Adipose tissue (tissue), 3 donors: ENCODE data around the gene PLXNB2. TPM values are rescaled to one million over a fixed set of nuclear protein-coding genes. Genes with fewer than 3 reads are reported as not detected.

Source experiments
- H3K27ac ChIP-seq: one replicate; pipeline ENCODE4 v1.5.1; 2013; ENCODE audit warnings: low read depth, low read length
- WGBS, 3 donors: extraction: QIAGEN DNeasy Blood & Tissue Kit; methylation state at CpG; one replicate each; pipeline ENCODE4 v1.1.7; 2013; 5-methylcytosine and 5-hydroxymethylcytosine counted together
- polyA plus RNA-seq, 3 donors: library from polyadenylated mRNA; stranded (reverse); fragments of 200-250 nt; gene quantifications; one replicate each; pipeline ENCODE4 v1.2.3, GENCODE V29; 2013
- donor health status: healthy with polysubstance abuse.
- donor health status: Bipolar disorder and iron deficiency.
- donor health status: healthy.

Gene PLXNB2
- polyA plus RNA-seq, 3 donors: 41.6 to 80.4 (median 67.8) TPM

DNA sequence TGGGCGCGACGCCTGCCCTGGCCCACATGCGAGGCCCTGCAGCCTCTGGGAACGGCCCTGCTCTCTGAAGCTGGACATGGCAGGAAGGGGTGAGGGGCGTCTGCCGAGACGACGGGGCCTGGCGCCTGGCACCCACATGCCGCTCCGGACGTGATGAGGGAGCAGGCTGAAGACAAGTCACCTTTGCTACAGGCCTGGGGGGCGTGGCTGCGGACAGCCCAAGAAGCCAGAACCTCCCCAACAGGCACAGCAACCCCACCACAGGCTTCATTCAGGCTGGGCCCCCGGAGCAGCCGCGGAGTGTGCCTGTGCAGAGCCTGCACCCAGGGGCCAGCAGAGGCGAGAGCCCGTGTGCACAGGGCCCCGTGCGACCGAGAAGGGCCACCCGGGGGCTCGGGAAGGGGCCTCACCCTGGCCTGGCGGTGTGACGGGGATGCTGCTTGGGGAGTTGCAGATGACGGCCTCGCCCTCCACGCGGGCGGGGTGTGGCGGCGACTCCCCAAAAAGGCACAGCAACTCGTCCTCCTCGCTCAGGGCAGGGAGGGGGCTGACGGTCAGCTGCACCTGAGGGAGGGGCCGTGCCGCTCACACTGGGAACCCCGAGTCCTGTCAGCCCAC, 20.6 kb downstream of the PLXNB2 start:
- no peak overlapping the region for H3K27ac ChIP-seq
- 90 to 94% (median 91%) methylated on average over 35 to 40 of the region's 40 CpGs for WGBS, 3 donors

DNA sequence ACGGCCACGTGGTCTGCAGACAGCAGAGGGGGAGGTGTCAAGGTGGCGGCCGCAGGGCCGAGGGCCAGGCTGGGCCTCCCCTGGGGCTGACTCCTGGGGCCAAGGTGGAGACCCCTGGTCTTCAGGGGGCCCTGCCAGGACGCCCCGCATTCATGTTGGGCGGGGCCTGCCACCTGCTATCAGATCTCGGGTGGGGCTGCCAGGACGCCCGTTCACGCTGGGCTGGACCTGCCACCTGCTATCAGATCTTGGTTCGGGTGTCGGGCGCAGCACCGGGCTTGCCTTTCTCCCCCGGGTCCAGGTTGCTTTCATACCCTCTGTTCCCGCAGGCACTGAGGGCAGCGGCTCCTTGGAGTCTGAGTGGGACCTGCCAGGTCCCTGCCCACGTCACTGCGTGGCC, 21.2 kb downstream of the PLXNB2 start:
- 90 to 93% (median 91%) methylated on average over 21 of the region's 21 CpGs for WGBS, 3 donors
- no peak overlapping the region for H3K27ac ChIP-seq

DNA sequence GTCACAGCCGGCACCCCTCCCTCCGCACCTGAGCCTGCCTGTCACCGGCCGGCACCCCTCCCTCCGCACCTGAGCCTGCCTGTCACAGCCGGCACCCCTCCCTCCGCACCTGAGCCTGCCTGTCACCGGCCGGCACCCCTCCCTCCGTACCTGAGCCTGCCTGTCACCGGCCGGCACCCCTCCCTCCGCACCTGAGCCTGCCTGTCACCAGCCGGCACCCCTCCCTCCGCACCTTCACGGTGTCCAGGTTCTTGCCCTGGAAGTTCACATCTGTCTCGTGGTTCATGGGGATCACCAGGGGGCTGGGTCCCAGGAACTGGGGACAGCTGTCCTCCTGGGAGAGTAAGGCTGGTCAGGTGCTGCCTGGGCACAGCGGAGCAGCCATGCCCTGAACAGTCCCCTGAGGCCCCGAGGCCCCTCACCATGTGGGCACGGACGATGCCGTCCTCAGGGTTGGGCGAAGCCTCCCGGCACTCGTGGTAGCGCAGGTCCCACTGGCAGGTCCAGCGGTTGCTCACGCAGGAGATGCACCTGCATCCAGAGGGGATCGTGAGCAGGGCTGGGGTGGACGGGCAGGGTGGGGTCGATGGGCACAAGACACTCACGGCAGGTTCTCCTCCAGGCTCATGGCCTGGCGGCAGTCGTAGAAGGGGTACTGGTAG, 21.7 kb downstream of the PLXNB2 start:
- no peak overlapping the region for H3K27ac ChIP-seq
- 92 to 94% (median 93%) methylated on average over 27 to 29 of the region's 34 CpGs for WGBS, 3 donors

DNA sequence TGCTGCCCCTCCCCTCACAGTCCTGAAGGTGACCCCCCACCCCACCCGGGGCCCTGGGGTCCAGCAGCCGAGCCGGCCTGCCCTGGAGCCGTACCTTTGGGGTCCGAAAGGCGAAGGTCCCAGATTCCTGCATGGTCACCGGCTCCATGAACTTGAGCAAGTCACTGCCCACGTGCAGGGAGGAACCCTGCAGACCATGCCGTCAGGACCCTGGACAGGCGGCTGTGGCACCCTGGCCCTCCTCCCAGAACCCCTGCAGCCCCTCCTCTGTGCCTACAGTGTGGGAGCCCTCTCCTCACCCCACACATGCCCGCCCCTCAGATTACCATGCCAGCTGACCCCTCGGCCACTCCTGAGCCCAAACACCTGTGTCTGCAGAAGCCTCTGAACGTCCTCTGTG, 23.0 kb downstream of the PLXNB2 start:
- WGBS, 3 donors: 91 to 94% (median 92%) methylated on average over 13 of the region's 13 CpGs
- no peak overlapping the region for H3K27ac ChIP-seq

DNA sequence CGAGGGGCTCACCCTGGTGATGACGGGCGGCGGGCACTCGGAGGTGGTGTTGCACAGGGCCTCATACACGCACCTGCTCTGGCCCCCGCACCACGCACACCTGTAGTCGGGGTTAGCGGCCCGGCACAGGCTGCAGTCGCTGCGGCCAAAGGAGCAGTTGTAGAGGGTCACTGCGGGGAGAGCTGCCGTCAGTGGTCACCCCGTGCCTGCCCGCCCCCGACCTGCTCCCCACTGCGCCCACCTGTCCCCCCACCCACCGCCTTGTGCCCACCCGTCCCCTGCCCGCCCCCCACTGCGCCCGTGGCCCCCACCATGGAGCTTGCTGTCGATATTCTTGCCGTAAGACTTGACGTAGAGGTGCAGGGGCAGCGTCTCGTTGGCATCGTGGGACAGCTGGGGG, 23.6 kb downstream of the PLXNB2 start:
- H3K27ac ChIP-seq: no peak overlapping the region
- WGBS, 3 donors: 92 to 96% (median 93%) methylated on average over 22 to 30 of the region's 30 CpGs

DNA sequence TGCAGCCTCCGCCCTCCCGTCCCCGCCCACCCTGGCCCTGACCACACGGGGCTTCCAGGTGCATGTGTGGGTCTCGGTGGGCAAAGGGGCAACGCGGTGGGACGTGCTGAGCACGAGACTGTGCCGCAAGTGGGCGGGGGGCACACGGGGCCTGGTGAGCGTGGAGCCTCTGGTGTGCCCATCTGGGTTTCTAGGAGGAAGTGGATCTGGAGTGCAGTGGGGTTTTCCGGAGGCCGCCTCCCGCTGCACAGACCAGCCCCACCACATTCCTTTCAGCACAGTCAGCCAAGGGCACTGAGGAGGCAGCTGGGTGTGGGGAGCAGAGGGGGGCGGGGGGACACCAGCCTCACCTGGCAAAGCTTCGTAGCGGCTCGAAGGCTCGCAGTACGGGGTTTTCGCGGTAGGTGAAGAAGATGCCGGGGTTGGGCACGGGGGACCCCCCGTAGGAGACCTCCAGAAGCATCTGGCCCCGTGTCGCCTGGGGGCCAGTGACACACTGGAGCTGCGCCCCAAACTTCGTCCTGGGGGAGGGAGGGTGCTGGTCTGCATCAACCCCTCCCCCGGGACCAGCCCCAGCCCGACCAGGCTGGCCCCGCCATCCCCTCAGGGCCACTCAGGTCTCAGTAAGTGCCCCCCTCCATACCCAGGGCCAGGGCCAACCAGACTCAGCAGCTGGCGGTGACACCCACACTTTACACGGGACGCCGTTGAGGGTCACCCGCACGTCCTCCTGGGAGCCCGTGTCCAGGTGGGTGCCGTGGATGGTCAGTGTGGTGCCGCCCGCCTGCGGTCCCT, 24.9 kb downstream of the PLXNB2 start:
- WGBS, 3 donors: 69 to 88% (median 87%) methylated on average over 43 to 45 of the region's 45 CpGs
- H3K27ac ChIP-seq: no peak overlapping the region

DNA sequence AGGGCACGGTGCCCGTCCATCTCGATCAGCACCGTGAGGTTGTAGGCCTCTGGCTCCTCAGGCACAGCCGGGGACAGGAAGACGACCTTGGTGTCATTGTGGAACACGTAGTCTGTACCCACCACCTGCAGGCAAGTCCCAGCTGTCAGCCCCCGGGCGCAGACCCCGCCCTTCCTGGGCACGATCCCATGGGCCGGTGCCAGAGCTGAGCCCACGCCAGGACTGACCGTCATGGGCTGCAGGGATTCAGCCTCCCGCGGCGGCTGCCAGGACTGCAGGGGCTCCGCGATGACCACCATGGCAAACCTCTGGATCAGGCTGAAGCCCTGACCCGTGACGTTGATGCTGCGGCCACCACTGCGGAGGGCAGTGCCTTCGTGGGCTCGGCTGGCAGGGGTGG, 25.5 kb downstream of the PLXNB2 start:
- no peak overlapping the region for H3K27ac ChIP-seq
- WGBS, 3 donors: 36 to 84% (median 81%) methylated on average over 25 of the region's 25 CpGs

DNA sequence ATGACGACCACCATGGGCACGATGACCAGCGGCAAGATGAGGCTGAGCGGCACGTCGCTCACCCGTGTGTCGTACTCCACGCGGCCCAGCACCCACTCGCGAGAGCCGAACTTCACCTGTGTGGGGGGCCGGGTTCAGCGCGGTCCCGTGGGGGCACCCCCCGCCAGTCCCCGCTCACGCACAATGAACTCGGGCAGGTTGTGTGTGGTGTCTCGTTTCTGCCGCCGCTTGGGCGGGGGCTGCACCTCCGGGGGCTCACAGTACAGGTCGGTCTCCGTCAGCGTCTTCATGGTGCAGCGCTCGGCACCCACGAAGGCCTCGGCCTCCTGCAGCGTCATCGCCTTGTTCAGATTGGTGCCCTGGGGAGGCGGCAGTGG, 26.1 kb downstream of the PLXNB2 start:
- no peak overlapping the region for H3K27ac ChIP-seq
- WGBS, 3 donors: 90 to 97% (median 96%) methylated on average over 30 to 36 of the region's 36 CpGs

DNA sequence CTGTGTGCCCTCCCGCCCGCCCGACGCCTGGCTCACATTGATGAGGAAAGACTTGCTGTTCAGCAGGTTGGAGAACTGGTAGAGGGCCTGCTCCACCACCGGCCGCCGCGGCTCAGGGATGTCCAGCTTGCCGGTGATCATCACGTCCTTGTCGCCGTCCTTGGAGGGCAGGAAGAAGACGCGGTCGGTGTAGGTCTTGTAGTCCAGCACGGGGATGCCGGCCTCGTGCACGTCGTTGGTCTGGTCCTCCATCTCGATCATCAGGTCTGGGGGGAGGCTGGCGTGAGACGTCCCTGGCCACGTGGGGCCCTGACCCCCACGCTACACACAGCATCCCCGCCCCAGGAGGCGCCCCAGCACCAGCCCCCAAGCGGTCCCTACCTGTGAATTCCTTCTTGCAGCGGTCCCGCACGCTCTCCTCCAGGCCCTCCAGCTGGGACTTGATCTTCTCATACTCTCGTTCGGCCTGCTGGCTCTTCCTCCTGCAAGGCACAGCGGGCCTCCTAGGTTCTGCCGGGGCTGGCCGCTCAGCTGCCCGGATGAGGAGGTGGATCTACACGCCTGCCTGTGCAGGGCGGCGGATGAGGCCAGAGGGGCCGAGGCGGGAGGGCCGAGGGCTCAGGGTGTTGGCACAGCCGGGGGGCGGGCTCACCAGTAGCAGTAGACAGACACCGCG, 26.6 kb downstream of the PLXNB2 start:
- WGBS, 3 donors: 91 to 96% (median 92%) methylated on average over 39 to 47 of the region's 47 CpGs
- H3K27ac ChIP-seq: no peak overlapping the region

DNA sequence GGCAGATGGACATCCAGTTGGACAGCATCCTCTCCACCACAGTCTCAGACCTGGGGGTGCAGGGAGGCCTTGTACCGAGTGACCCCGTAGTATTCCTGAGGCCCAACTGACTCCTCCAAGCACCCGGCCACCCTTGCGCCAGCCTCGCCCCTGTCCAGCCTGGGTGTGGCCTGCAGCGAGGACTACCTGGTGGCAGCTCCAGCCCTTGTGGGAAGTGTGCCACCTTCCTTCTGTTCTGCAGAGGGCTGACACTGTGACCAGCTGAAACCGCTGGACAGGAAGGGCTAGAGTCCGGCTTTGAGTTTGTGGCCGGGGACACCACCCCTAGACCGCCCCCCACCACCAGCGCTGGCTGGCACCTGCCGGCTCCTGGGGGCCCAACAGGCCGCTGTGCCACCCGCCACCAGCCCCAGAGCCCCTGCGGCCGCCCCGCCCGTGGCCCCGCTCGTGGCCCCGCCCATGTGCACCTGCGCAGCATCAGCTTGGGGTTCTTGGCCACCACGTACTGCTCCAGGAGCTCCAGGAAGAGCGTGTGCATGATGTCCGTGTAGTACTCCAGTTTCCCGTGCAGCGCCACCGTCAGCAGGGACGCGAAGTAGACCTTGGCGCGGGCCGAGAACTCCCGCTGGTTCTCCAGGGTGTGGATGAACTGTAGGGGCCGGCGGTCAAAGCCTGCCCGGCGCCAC, 27.3 kb downstream of the PLXNB2 start:
- 92 to 95% (median 94%) methylated on average over 38 of the region's 38 CpGs for WGBS, 3 donors

DNA sequence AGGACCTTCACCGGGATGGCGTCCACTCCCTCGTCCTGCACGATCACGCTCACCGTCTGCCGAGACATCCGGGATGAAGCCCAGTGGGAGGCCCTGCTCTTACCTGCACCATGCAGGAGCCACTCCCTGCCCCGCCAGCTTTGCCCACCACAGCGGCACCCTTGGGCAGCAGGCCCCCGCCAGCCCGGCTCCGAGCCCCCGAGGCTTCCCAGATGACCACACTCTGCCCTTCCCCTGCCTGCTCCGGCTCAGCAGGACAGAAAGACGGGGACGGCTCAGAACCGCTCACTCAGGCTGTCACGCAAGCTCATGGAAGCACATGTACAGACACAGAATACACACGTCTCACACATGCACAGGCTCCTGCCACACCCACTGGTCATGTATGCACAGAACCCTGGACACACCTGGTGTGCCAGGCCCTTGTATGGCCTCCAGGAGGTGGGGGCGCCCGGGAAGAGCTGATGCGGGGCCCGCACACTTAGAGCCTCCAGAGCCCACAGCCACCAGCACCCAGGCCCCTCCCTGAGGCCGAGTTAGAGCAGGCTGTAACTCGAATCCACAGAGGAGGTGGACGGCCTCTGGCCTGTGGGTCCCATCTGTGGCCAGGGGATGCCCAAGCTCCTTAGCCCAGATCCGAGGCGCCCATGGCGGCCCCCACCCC, 28.4 kb downstream of the PLXNB2 start:
- no peak overlapping the region for H3K27ac ChIP-seq
- 92 to 93% (median 92%) methylated on average over 30 of the region's 30 CpGs for WGBS, 3 donors

More for the DNA sequence above, 27.3 kb downstream of the PLXNB2 start:
- no peak overlapping the region for H3K27ac ChIP-seq

DNA sequence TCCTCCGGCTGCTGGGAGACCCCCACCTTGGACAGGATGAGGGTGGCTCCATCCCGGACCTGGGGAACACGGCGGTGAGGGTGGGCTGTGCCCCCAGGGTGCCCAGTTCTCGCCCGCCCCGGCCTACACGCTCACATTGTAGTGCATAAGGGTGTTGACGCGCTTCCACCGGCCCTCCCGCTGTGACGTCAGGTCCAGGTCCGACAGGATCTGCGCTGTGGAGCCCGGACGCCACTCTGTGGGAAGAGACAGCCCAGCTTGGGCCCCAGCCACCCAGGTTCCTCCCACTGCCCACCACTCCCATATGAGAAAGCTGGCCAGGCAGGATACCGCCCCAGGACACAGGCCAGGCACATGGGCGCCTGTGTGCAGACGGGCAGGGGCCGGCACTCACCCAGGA, 29.0 kb downstream of the PLXNB2 start:
- 94 to 95% (median 94%) methylated on average over 18 to 21 of the region's 21 CpGs for WGBS, 3 donors
- H3K27ac ChIP-seq: no peak overlapping the region

DNA sequence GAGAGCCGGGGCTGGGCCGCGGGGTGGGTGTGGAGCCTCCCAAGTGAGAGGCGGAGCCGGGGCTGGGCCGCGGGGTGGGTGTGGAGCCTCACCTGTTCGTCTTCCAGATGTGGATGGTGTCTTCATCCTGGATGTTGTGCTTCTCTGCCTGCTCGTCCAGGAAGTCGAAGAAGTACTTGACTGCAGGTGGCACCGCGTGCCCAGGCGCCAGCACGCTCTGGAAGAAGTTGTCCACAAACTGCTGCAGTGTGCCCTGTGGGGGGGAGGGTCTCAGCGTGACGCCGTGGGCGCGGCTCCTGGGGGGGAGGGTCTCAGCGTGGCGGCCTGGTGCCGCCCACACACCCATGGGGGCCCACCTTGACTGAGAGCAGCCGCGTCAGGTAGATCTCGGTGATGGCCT, 29.7 kb downstream of the PLXNB2 start:
- no peak overlapping the region for H3K27ac ChIP-seq
- WGBS, 3 donors: 86 to 90% (median 87%) methylated on average over 23 to 25 of the region's 25 CpGs

DNA sequence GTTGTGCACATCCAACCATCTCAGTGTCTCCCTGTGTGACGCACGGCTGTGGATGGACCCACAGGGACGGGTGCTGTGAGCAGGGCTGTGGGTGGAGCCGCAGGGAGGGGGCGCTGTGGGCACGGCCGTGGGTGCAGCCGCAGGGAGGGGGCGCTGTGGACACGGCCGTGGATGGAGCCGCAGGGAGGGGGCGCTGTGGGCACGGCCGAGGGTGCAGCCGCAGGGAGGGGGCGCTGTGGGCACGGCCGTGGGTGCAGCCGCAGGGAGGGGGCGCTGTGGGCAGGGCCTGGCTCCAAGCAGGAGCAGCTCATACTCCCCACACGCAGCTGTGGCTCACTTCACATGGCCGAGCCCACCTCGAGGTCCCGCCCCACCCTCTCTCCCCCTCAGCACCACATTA, 31.3 kb downstream of the PLXNB2 start:
- 66 to 78% (median 69%) methylated on average over 22 to 25 of the region's 25 CpGs for WGBS, 3 donors
- no peak overlapping the region for H3K27ac ChIP-seq

DNA sequence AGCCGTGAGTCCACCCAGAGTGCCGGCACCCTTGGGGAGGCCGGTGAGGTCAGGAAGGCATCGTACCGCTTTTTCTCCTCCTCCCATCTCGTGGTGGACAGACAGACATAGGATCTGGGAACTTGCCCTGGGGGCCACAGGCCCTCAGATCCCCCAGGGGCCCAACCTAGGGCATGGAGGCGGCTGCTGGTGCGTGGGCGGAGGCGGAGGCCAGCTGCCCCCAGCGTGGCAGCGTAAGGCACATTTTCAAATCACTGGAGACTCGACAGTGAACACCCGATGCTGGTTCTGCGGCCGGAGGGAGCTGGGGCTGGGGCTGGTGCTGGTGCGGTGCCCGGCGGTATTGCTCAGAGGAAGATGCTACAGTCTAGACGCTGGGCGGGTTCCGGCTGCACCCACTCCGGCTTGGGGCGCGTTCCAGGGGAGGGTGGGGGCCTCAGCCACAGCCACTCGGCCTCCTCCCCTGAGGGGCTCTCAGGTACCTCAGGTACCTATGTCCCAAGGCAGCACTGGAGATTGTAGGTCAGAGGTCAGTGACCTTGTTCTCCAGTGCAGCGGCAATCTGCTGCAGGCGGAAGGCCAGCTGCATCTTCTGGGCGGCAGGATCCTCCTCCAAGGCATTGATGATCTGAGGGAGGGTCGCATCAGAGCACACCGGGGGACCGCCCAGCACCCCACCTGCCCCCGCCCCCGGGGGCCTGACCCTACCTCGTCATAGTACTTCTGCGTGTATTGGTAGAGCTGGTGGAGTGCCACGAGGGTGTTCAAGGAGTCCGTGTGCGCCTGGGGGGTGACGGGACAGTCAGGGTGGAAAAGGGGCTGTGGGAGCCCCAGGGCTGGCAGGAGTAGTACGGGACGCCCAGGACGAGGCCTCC, 32.0 kb downstream of the PLXNB2 start:
- WGBS, 3 donors: 87 to 90% (median 88%) methylated on average over 43 of the region's 43 CpGs
- H3K27ac ChIP-seq: no peak overlapping the region

DNA sequence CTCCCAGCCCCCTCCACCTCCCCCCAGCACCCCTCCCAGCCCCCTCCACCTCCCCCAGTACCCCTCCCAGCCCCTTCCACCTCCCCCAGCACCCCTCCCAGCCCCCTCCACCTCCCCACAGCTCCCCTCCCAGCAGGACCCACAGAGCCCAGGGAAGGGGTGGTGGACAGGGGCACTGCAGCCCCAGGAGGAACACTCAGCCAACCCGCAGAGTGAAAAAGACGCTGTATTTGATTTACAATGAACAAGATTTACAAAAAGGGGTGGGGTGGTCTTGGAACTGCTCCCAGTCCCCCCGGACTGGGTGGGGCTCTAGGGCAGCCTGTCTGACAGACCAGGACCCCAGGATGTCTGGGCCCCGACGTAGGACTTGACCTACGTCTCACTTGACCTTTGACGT, 32.7 kb downstream of the PLXNB2 start:
- H3K27ac ChIP-seq: no peak overlapping the region

DNA sequence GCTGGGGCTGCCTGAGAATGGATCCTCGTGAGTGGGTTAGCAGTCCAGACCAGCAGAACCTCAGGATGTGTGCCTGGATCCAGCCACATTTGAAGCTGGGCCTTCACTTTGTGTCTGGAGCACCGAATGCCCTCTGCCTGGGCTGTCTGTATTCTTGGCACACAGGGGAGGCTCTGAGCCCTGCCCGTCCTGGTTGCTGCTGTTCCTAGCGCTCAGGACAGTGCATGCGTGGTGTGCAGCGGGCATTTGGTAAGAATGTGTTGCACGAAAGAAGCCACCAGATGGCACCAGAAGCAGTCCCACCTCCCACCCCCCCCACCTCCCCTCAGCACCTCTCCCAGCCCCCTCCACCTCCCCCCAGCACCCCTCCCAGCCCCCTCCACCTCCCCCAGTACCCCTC, 33.1 kb downstream of the PLXNB2 start:
- H3K27ac ChIP-seq: no peak overlapping the region
- WGBS, 3 donors: 15 to 36% (median 26%) methylated on average over 5 to 7 of the region's 7 CpGs

More for the DNA sequence above, 32.7 kb downstream of the PLXNB2 start:
- WGBS, 3 donors: 66 to 74% (median 67%) methylated on average over 7 of the region's 7 CpGs
